IPS-11a (cell line): Measurements from ENCODE around the gene SYNJ2.

Experiments used
- H3K4me3 ChIP-seq: one replicate; pipeline ENCODE4 v1.5.1; 2013; ENCODE audit warnings: low read depth, low read length, control low read depth

The SYNJ2 gene

DNA sequence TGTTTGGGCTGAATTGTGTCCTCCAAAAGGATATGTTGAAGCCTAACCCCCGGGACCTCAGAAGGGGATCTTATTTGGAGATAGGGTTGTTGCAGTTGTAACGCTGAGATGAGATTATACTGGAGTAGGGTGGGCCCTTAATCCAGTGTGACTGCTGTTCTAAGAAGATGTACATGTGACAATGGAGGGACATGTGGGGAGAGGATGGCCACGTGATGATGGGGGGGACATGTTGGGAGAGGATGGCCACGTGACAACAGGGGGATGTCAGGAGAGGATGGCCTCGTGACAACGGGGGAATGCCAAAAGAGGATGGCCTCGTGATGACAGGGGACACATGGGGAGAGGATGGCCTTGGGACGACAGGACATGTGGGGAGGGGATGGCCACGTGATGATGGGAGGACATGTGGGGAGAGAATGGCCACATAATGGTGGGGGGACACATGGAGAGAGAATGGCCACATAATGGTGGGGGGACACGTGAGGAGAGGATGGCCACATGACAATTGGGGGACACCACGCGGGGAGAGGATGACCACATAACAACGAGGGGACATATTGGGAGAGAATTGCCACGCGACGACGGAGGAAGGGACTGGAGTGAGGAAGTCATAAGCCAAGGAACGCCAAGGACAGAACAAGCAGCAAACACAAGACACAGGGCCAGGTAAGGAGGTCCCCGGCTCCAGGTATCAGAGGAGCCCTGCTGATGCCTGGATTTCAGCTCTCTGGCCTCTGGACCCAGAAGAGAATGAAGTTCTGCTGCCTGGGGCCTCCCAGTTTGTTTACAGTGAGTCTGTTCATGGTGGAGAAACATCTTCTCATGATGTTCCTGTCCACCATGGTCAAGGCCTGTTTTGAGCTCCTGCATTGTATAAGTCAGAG lies 29.2 kb downstream of the SYNJ2 start:
- H3K4me3 ChIP-seq: no peak overlapping the region

DNA sequence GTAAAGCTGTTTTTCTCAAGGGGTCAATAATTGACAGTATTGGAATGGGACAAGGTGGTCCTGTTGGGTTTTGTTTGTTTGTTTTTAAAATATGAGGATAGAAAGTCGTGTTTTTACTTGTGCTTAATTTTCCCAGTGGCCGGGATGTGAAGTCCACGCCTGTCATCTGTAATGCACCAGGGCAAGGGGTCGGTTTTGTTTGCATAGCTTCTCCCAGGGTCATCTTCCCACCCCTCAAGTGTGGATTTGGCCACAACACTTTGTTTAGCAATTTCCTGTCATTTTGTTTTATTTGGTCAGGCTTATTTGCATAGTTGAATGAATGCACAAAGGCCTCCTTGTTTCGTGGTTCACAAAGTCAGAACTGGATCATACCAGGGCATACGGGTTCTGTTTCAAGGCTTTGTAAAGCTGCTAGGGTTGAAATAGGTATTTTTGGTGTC lies 29.8 kb downstream of the SYNJ2 start:
- H3K4me3 ChIP-seq: no peak overlapping the region

DNA sequence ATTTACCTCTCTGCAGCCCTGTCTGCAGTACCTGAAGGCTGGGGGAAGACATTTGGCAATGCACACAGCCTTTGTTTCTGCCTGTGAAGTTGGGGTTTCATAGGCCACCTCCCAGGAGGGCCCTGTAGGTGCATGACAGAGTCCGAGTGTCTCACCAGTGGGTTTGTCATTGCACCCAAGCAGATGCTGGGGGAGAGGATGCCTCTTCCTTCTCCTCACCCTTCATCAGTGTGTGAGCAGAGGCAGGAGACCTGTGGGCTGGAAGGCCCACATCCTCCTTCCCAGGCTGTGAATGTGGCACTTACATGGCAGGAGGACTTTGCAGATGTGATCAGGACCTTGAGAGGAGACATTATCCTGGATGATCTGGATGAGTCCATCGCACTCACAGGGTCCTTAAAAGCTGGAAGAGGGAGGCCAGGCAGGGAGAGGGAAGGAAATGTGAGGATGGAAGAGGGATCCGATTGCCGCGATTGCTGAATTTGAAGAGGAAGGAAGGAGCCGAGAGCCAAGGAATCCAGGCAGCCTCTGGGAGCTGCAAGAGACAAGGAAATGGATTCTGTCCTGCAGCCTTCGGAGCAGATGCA lies 30.4 kb downstream of the SYNJ2 start:
- no peak overlapping the region for H3K4me3 ChIP-seq

DNA sequence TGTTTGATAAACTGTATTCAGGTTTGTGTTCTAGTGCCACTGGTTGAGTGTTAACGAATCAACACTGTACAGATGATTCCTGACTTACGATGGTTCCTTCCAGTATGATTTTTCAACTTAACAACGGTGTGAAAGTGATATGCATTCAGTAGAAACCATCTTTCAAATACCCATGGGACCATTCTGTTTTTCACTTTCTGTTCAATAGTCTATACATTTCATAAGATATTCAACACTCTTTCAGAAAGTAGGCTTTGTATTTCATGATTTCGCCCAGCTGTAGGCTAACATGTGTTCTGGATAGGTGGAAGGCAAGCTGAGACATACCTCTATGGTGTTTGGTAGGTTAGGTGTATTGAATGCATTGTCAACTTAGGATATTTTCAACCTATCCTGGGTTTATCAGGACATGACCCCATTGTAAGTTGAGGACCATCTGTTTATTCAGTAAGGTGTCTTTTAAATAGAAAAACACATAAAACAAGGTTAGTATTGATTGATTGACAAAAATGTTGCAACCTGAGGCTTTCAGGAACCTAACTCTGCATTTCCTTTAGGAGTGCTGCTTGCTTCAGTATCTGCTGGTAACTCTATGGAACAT lies 32.3 kb downstream of the SYNJ2 start:
- no peak overlapping the region for H3K4me3 ChIP-seq

DNA sequence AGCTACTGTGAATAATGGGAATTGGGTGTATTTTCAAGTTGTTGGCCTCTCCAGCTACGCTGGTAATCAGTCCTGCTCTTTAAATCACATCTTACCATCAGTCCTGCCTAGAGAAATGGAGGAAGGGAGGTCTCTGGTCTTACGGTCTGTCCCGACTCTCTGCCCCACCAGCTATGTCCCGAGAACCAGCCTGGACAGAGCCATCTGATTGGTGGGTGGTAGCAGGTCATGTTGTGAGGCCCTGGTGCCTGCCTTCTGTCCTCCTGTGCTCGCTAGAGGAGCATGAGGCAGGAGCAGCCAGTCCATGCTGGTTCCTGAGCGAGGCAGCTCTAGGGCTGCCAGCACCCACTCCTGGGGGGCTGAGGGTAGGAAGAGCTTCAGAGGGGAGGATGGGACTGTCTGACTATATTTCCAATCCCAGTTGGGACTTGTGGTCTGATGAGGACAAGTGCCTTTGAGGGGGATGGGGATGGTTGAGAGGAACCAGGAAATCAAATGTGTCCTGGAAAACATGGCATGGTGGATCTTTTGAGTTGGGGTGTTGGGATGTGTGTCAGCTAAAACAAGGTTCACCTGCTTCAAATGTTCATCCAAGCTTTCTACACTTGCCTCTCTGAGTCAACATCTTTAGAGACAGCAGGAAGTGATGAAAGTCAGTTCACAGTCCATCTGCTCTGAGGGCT lies 33.0 kb downstream of the SYNJ2 start:
- no peak overlapping the region for H3K4me3 ChIP-seq

DNA sequence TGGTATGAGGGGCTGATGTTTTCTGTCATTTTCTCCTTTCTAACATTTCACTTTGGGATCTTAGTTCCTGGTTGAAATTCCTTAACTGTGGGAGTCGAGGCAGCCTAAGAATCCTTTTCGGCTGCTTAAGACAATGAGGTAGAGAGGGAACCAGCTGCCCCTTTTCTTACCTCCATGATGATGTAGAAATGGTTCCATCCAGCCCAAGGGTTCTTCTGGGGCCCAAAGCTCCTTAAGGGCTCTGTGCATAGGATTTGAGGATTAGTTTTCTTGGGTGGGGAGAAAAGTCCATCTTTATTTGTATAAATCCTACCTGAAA lies 33.5 kb downstream of the SYNJ2 start:
- no peak overlapping the region for H3K4me3 ChIP-seq

DNA sequence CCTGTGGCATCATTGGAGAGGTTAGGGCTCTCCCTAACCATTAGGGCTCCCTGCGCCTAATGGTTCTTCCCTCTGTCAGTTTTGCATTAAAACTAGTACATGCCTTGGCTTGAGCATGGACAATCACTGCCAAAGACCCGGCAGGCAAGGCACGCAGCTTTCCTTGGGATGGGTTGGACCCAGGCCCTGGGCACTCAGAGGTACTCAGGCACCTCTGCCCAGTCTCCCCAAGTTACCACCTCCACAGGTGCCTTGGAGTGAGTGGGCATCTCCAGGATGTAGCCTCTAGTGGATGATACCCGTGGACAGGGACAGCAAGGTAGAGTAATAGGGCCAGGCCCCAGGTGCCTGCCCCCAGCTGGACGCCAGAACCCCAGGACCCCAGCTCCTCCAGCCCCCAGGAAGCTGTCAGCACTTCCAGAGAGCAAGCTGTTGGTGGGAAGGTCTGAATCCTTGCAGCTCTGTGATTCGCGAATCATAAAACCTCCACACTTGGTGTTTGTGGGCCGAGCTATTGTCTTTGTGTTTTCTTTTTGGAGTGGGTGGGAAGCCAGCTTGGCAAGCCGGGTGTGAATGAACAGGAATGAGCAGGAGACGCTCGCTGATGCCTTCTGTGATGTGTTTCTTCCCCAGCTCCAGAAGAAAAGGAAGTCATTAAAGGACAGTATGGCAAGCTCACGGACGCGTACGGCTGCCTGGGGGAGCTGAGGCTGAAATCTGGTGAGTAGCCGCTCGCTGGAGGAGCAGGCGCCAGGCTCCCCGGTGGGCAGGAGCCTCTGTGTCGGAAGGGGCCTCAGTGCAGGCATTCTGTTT lies 35.1 kb downstream of the SYNJ2 start:
- no peak overlapping the region for H3K4me3 ChIP-seq

DNA sequence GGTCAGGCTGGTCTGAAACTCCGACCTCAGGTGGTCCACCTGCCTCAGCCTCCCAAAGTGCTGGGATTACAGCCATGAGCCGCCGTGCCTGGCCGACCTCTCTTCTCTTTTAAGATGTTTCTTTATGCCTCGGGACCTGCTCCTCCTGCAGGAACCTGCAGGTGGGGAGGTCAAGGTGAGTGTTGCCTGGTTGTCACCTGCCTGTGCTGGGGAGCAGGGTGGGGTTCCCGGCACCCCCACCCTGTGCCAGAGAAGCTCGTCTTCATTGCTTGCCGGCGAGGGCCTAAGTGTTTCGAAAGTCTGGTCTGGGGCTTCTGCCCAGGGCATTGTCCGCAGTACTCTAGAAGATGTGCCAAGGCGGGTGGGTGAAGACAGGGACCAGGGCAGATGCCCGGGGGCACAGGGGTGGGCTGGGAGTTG lies 36.0 kb downstream of the SYNJ2 start:
- no peak overlapping the region for H3K4me3 ChIP-seq

DNA sequence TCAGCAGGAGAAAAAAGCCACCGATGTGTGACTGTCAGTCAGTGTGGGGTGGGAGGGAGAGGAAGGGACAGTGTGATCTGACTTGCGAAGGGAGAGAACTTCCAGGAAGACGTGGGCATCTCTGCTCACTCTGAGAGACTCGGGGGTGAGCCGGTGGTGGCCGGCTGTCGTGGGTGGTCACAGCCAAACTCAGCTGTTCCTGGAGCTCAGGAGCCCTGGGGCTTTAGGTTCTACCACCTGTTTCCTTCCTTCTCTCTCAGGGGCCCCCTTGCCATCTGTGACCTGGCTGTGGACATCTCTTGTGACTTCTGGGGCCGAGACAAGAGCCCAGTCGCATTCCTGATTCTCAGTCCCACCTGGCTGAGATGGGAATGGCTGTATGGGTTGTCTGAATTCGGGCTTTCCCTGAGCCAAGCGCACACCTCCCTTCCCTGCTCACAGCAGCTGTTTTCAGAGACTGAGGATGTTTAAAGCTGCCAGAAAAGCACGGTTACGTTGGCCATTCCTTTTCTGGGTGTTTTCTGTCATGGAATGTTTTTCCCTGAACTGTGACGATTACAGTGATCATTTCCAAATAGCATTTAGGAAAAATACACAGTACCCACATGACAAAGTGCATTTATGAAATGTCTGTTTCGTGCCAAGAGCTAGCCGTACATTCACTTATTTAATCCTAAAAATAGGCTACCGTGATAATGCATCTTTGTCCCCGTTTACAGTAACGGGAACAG lies 36.5 kb downstream of the SYNJ2 start:
- H3K4me3 ChIP-seq: no peak overlapping the region

DNA sequence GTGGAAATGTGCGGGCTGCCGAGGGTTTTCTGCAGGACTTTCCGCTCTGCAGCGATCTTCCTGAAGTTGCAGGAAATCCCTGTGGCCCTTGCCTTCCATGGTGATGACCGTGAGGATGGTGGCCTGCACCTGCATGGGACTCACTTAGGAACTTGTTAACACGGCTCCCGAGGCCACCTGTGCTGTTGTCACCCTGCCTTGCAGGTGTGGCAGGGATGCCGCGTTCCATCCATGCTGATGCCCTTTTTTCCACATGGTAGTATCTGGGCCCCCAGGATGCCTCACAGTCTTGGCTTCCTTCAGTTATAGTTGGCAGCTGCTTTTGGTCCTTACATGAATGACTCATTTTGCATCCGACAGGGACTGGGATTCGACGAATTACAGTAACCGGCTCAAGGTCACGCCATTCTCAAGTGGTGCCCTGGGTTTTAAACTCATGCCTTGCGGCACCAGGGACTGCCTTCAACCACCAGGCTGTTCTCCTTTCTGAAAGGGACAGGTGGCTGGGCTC lies 37.2 kb downstream of the SYNJ2 start:
- H3K4me3 ChIP-seq: no peak overlapping the region

DNA sequence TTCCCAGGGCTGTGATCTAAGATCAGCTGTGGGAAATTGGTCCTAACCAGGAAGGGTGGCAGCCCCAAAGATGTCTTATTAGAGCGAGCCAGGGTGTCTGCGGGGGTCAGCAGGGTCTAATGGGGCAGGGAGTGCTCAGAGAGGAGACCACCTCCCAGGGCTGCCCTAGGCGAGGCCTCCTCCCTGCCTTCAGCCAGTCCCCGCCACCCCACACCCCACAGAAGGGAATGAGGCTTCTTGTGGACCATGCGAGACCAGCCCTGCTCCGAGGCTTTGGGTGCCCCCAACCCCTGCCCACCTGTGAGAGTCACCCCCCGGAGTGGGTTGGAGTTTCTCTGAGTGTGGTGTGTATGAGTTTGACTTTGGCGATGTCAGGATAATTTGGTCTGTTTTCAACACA lies 37.8 kb downstream of the SYNJ2 start:
- no peak overlapping the region for H3K4me3 ChIP-seq

DNA sequence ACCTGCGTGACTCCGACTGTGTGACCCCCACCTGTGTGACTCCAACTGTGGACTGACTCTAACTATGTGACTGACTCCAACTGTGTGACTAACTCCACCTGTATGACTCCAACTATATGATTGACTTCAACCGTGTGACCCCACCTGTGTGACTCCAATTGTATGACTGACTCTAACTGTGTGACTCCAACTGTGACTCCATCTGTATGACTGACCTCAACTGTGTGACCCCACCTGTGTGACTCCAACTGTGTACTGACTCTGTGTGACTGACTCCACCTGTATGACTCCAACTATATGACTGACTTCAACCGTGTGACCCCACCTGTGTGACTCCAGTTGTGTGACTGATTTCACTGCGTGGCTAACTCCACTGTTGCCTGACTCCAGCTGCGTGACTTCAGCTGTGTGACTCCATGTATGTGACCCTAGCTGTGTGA lies 38.6 kb downstream of the SYNJ2 start:
- no peak overlapping the region for H3K4me3 ChIP-seq

DNA sequence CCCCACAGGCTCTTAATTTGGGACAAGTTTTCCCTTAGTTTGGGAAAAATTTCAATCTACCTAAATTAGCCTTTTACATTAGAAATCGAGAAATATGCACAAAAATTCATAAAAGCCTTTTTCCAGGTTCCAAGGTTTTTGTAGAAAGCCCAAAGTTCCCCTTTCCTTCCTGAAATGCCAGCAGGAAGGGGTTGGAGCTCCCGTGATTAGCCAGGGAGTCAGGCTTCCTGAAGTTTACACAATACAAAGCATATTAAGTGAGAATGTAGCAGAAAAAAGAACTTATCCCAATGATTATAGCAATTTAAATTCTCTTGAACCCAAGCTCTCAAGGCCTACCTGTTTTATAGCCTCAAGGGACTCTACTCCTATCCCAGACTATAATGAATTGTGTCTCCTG lies 39.1 kb downstream of the SYNJ2 start:
- no peak overlapping the region for H3K4me3 ChIP-seq

DNA sequence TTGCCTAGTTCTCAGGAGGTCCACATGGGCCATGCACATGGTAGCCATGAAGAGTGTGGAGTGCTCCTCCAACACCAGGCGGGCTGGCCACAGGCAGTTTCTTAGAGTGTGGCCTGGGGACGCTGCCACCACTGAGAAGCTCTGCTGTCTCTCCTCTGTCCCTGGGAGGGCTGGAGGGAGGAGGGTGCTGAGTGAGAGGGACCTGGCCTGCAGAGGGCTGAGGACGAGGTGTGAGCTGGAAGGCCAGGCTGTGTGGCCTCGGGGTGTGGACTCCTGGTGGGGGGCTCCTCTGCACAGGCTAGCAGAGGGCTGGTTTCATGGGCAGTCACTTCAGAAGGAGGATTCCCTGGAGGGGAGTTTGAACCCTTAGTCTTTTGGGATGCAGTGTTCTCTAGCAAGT lies 39.7 kb downstream of the SYNJ2 start:
- H3K4me3 ChIP-seq: no peak overlapping the region

DNA sequence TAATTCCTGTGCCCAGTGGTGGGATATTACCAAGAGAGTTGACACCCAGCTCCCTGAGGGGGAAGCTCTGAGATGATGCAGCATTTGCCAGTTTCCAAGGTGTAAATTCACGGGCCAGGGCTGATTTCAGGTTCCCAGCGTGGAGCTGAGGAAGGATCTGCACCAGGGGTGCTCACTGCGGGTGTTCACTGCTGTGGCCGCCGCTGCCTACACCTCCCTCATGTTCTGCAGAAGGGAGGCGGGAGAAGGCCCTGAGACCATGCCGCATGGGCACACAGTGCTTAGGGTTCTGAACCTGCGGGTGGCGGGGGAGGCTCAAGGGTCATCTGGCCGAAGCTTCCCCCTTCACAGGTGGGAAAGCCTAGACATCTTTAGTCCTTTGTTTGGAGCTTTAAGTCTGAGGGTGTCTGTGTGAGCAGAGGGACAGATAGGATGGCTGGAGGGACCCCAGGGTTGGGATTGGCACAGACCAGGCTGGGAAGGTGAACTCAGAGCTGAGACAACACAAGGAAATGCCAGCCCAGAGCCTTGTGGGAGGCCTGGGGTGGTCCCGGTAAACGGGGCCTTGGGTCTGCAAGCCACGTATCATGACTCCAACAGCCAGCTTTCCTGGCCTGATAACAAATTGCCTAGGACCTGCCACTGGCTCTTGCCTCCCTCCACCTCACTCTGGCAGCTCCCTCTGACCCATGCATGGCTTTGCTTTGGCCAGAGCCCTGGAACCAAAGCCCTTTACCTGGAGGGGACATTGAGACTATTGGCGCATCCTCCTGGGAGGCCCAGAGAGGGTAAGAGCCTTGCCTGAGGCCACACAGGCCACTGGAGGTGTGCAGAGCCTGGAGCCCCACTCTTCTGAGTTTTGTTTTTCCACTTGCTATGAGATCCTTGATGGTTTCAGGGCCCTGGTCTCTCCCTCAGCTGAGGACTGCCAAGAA lies 40.4 kb downstream of the SYNJ2 start:
- H3K4me3 ChIP-seq: no peak overlapping the region

DNA sequence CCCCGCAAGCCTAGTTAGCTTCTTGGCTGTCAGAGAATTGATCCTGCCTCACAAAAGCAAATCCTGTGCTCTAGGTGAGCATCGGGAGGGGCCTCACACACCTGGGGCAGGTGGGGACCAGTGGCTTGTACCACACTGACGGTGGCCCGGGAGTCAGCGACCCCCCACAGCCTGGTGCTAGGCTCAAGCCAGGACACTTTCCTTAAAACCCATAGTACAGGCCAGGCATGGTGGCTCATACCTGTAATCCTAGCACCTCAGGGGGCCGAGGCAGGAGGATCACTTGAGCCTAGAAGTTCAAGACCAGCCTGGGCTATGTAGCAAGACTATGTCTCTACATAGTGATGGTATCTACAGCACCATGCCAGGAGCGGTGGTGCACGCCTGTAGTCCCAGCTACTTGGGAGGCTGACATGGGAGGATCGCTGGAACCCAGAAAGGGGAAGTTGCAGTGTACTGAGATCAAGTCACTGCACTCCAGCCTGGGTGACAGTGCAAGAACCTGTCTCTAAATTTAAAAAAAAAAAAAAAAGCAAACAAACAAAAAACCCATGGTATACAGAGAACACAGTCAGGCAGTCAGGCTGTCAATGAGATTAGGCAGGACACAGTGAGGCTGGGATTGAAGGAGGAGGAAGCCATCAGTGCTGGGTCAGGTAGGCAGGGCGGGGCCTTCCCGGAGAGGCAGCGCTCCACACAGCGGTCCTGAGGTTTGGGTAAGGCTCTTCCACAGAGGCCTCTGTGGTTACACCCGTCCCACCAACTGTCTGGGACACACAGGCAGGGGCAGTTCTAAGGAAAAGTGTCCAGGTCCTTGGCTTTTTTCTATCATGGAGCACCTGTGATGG lies 41.3 kb downstream of the SYNJ2 start:
- H3K4me3 ChIP-seq: no peak overlapping the region

DNA sequence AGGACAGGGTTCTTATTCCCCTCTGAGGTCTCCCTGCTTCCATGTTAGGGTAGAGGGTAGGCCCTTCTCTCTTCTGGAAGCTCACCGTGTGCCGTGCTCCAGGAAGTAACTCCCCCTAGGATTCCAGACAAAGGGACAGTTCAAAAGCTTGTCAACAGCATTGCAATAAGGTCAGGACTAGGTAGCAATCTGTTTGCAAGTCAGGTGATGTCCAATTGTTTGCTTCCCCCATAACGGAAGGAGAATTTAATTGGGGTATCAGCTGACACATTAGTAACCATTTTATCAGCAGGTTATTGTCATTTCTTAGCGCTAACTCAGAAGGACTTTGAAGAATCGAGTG lies 41.9 kb downstream of the SYNJ2 start:
- no peak overlapping the region for H3K4me3 ChIP-seq
